ENCODE results near the gene HDAC4.

Gene HDAC4

DNA sequence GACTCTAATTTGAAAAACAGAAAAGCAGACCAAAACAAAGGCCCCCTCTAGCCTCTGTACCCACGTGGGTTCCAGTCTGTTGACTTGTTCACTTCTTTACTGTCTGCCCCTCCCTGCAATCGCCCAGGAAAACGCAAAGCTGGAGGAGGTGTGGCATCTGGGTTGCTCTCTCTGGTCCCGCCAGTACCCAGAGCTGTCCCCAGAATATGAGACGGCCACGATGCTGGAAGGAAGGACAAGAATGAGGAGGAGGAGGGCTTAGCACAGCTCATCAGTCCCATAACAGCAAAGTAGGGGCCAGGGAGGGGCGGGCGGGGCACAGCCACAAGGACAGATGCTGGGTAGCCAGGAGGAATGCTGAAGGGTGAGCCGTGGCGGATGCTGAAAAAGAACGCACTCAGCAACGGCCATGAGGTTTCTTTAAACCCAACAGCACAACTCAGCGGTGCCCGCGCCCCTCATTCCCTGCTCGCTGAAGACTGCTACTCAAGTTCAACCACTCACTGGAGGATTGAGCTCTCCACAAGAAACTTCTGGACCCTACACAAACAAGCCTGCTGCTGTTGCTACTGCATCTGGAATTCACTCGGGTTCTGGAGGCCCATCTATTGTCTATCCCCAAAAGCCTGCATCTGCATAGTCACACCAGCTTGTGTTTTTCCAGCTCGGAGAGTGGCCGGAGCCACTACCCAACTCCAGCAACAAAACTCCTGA, 187.7 kb downstream of the HDAC4 start:
- TF ChIP-seq, protein P1, sequence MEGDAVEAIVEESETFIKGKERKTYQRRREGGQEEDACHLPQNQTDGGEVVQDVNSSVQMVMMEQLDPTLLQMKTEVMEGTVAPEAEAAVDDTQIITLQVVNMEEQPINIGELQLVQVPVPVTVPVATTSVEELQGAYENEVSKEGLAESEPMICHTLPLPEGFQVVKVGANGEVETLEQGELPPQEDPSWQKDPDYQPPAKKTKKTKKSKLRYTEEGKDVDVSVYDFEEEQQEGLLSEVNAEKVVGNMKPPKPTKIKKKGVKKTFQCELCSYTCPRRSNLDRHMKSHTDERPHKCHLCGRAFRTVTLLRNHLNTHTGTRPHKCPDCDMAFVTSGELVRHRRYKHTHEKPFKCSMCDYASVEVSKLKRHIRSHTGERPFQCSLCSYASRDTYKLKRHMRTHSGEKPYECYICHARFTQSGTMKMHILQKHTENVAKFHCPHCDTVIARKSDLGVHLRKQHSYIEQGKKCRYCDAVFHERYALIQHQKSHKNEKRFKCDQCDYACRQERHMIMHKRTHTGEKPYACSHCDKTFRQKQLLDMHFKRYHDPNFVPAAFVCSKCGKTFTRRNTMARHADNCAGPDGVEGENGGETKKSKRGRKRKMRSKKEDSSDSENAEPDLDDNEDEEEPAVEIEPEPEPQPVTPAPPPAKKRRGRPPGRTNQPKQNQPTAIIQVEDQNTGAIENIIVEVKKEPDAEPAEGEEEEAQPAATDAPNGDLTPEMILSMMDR (IDR thresholded peaks at IDR 0.05; ENCODE audit: low read depth, low read length, missing control alignments) = no peak
- in situ Hi-C loops (cut with HindIII; ENCODE audit: low pct_ligation_motif_present, low sequenced_read_pairs) = no loop called here

DNA sequence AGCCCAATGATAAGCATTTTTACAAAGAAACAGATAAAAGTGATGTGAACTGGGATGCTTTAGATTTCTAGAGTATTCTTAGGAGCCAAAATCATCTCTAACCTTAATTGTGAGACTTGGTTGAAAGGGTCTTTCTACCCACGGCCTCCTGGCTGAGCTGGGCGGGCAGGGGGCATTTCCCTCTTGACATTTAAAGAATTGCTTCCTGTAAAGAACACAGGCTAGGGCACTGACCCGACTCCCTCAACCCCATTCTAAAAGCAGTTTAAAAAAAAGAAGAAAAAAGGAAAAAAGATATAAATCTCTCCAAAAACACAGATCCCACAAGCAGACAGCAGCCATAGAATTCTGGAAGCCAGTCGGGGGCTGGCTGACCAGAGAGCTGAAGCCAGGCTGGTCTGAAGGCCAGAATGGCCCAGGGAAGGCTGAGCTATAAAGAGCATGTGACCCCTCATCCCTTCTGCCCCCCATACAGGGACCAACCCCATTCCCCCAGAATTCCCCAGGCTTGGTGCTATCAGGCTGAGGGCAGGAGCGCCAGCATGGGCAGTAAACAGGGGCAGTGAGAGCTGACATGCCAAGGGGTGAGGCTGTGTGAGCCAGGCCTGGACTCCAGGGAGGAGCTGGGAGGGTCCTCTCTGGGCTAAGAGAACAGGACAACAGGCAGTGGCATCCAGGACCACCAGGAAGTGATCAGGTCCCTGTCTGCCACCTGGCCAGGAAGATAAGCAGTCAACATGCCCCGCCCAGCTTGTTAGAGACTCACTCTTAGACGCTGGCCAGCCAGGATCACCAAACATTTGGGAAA, 188.5 kb downstream of the HDAC4 start:
- TF ChIP-seq, protein P1 (IDR thresholded peaks at IDR 0.05; ENCODE audit: low read depth, low read length, missing control alignments) = no peak
- H3K27ac ChIP-seq = no peak overlapping the region
- H3K4me3 ChIP-seq (ENCODE audit: low read depth, low read length) = no peak overlapping the region
- H3K36me3 ChIP-seq (replicated peaks) = no peaks in the 10 kb centered on the region
- DNase-seq = no peak
- in situ Hi-C loops (cut with HindIII; ENCODE audit: low pct_ligation_motif_present, low sequenced_read_pairs) = no loop called here
- H3K27me3 ChIP-seq (replicated peaks) = no peaks in the 10 kb centered on the region

More for the DNA sequence above, 187.7 kb downstream of the HDAC4 start:
- H3K4me3 ChIP-seq (ENCODE audit: low read depth, low read length) = no peak overlapping the region
- no peaks in the 10 kb centered on the region for H3K27me3 ChIP-seq (replicated peaks)
- no peaks in the 10 kb centered on the region for H3K36me3 ChIP-seq (replicated peaks)
- no peak overlapping the region for H3K27ac ChIP-seq
- no peak for DNase-seq

DNA sequence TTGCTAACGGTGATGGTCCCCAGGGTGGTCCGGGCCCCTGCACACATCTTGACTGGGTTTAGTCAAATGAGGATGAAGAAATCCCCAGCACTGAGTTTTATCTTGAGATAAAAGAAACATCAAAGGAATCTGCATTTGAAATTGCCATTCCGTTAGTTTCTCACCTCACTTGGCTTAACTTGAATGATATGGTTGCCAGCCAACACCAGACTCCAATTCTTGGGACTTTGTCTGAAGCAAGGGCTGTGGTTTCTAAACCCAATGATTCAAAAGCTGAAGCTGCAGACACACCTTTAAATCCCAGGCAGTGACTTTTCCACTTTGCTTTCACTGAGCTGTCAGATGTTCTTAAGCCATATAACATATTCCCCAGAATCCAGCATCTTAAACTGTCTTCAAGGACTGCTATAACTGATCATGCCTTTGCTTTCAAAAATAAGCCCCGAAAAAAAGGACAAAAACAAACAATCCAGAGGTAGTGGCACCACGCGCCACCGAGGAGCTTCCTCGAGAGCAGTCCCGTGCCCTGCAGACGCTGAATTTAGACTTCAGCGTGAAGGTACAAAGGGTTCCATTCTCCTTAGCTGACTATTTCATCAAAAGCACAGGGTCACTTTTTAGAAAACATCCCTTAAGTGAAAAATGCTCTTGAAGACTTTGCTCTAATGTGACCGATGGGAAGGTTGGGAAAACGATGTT, 189.3 kb downstream of the HDAC4 start:
- TF ChIP-seq, protein P1 (IDR thresholded peaks at IDR 0.05; ENCODE audit: low read depth, low read length, missing control alignments) = no peak

DNA sequence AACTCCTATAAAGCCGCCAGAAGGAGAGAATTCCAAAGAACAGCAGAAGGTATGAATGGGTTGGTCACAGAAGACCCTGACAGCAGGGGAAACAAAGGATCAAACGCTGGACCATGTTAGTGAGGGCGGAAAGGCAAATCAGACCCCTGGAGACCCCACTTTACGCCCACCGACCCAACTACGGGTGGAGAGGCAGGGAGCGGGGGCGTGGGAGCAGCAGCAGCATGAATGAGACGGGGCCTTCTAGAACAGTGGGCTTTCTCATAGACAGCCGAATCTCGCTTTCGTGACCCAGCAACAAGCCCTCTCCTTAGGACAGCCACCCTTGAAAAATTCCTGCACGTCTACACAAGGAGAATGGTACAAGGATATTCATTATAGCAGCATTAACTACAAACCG, 191.0 kb downstream of the HDAC4 start:
- TF ChIP-seq, protein P1 (IDR thresholded peaks at IDR 0.05; ENCODE audit: low read depth, low read length, missing control alignments) = no peak
- in situ Hi-C loops (cut with HindIII; ENCODE audit: low pct_ligation_motif_present, low sequenced_read_pairs) = no loop called here
- H3K27ac ChIP-seq = no peak overlapping the region
- no peaks in the 10 kb centered on the region for H3K36me3 ChIP-seq (replicated peaks)
- no peaks in the 10 kb centered on the region for H3K27me3 ChIP-seq (replicated peaks)
- DNase-seq = no peak
- H3K4me3 ChIP-seq (ENCODE audit: low read depth, low read length) = no peak overlapping the region

More for the DNA sequence above, 189.3 kb downstream of the HDAC4 start:
- DNase-seq = no peak
- Histone ChIP-seq H3K27ac (no peak overlapping the region), H3K36me3 (replicated peaks) (no peaks in the 10 kb centered on the region), H3K27me3 (replicated peaks) (no peaks in the 10 kb centered on the region), H3K4me3 (ENCODE audit: low read depth, low read length) (no peak overlapping the region)
- in situ Hi-C loops (cut with HindIII; ENCODE audit: low pct_ligation_motif_present, low sequenced_read_pairs) = no loop called here

DNA sequence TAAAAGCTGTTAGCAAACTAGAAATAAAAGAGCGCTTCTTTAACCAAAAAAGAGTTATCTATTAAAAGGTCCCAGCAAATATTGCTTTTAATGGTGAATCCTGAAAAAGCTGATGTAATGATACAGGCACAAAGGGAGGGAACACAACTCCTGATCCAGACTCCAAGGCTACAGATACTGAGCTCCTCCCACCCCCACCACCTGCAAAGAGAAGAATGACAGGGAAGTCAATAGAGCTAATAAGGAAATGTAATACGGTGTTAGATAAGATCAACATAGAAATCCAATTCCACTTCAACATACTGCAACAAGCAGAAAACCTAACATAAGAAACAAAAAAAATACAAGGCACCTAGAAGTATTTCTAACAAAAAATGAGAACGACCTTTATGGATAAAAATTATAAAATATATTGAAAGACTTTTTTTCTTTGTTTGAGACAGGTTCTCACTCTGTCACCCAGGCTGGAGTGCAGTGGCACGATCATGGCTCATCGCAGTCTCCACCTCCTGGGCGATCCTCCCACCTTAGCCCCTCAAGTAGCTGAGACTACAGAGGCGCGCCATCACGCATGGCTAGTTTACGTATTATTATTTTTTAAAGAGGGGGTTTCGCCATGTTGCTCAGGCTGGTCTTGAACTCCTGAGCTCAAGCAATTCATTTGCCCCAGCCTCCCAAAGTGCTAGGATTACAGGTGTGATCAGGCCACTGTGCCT, 192.2 kb downstream of the HDAC4 start:
- no peak overlapping the region for H3K4me3 ChIP-seq (ENCODE audit: low read depth, low read length)
- H3K27me3 ChIP-seq (replicated peaks) = no peaks in the 10 kb centered on the region
- TF ChIP-seq, protein P1 (IDR thresholded peaks at IDR 0.05; ENCODE audit: low read depth, low read length, missing control alignments) = no peak
- in situ Hi-C loops (cut with HindIII; ENCODE audit: low pct_ligation_motif_present, low sequenced_read_pairs) = no loop called here
- no peak for DNase-seq
- H3K36me3 ChIP-seq (replicated peaks) = no peaks in the 10 kb centered on the region
- H3K27ac ChIP-seq = no peak overlapping the region
